GM19438 (cell line): ENCODE data around the gene DPH1.
"Not testable (repeated sequence)": the region's sequence is repeated elsewhere in the genome, so short reads cannot be mapped to it uniquely, and the experiment has no call there.

ENCODE experiments used
- ATAC-seq: cut with Tn5 transposase; IDR thresholded peaks from one replicate; pipeline ENCODE4 v1.9.1; 2021; ENCODE audit warnings: low read depth; ENCODE audit not compliant: unreplicated experiment

Gene DPH1

DNA sequence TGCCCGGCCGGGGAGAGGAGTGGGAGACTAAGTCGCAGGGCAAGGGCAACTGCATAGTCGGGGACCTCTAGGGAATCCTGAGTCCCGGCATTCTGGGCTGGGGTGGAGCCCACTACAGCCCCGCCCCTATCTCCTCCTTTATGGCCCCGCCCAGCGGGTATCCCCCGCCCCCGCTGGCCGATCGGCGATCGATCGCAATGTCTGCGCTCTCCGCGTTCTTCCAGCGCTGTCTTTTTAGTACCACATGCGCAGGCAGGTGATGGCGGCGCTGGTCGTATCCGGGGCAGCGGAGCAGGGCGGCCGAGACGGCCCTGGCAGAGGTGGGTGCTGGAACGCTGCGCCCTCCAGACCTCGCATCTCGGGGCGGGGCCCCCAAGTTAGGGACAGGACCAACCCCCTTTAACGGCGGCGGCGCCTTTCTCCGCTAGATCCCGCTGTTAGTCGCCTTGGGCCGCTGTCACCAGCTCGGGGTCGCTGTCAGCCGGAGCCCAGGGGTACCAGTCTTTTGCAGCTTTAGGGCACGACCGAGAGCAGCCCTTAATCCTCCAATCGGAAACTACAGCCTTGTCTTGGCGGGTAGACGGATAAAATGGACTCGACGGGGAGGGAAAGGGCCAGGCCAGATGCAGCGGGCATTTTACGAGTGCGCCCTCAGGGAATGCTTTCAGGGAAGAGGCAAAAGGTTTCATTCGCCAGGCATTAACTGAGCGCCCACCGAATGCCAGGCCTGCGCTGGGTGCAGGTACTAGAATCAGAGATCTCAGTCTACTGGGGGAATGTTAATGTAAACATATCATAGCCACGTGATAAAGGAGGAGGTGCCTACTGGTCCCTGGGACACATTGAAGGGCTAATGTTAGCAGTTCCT is at the start of gene DPH1:
Gene DPH1 (plus strand): TSS at position 243 of the 868 bp plus-strand sequence. CDS start 17 bp downstream, at position 260.
- peak; percentile 79 for ATAC-seq

- no peak for ATAC-seq
These were observed 49.2 kb upstream of the DPH1 start for GRCh38 chr17:1980665-1981250.

GRCh38 chr17:1982793-1983366 is 47.1 kb upstream of the DPH1 start:
- not testable (repeated sequence) for ATAC-seq

- ATAC-seq = no peak
These were observed 44.9 kb upstream of the DPH1 start for GRCh38 chr17:1985093-1985492.

GRCh38 chr17:1985686-1986085 is 44.3 kb upstream of the DPH1 start:
- no peak for ATAC-seq

GRCh38 chr17:1986783-1987451 is 43.0 kb upstream of the DPH1 start:
- ATAC-seq = no peak

GRCh38 chr17:1989135-1989534 is 40.8 kb upstream of the DPH1 start:
- no peak for ATAC-seq

- ATAC-seq = no peak
These were observed 37.4 kb upstream of the DPH1 start for GRCh38 chr17:1992541-1992940.

GRCh38 chr17:1994707-1995106 is 35.2 kb upstream of the DPH1 start:
- no peak for ATAC-seq

DNA sequence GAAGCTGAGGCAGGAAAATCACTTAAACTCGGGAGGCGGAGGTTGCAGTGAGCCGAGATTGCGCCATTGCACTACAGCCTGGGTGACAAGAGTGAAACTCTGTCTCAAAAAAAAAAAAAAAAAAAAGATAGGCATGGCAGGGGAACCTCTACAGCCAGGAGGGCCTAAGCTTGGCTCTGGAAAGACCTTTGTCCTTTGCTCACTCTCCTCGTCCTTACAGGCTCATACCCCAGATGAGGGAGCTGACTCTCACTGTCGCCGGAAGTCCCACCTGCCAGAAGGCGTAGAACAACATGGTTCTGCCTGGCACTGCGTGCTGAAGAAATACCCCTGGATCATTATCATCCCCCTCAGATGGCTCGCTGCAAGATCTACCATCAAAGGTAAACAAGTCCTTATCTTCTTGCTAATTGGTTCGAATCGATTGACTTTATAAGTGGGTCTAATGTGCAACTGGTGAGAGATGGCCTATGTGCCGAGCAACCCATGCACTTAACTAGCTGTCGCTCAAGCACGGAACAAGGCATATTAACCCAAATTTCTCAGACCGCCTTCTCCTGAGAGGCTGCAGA is 34.5 kb upstream of the DPH1 start:
- ATAC-seq = no peak

- ATAC-seq = no peak
These were observed 33.8 kb upstream of the DPH1 start for GRCh38 chr17:1995907-1996799.

DNA sequence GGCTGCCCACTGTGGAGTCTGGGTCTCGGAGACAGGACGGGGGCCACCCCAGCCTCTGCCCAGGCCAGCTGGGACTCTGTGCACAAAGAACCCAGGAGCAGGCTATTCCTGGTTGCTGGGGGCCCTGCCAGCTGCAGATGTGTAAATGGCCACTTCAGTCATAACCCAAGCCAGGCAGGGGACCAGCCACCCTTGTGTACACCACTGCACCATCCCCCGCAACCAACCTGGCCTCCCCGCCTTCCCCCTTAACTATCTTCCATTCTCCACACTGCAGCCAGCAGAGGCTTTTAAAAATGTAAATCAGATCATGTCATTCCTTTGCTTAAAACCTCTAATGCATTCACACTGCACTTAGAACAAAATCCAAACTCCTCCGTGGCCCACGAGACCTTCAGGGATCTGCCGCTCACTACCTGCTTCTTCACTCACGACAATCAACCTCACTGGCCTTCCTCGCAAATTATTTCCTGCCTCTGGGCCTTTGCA is 33.1 kb upstream of the DPH1 start:
- ATAC-seq = no peak

DNA sequence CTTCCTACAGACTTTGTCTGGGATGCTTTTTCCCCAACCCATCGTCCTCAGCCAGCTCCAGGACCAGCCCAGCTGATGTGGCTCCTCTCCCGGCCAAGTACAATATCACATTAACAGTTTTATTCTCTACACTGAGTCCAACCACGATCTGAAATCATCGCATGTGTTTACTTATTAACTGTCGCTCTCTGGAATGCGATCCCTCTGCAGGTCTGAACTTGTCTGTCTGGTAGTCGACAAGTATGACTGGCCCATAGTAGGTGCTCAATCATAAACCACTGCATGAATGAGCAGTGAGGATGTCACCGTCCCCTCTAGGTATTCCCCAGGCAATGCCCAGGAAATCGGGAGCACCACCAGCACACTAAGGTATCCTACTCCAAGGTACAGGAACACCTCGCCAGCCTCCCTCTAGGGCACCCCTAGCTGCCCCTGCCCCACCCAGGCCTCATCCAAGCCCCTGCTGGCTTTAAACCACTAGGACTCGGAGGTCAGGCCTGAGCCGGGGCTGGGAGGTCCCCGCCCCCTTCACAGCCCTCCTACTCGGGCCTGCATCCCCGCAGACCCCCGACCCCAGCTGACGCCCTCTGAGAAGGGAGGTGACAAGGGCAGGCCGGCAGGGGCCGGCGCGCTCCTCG is 32.5 kb upstream of the DPH1 start:
- no peak for ATAC-seq

DNA sequence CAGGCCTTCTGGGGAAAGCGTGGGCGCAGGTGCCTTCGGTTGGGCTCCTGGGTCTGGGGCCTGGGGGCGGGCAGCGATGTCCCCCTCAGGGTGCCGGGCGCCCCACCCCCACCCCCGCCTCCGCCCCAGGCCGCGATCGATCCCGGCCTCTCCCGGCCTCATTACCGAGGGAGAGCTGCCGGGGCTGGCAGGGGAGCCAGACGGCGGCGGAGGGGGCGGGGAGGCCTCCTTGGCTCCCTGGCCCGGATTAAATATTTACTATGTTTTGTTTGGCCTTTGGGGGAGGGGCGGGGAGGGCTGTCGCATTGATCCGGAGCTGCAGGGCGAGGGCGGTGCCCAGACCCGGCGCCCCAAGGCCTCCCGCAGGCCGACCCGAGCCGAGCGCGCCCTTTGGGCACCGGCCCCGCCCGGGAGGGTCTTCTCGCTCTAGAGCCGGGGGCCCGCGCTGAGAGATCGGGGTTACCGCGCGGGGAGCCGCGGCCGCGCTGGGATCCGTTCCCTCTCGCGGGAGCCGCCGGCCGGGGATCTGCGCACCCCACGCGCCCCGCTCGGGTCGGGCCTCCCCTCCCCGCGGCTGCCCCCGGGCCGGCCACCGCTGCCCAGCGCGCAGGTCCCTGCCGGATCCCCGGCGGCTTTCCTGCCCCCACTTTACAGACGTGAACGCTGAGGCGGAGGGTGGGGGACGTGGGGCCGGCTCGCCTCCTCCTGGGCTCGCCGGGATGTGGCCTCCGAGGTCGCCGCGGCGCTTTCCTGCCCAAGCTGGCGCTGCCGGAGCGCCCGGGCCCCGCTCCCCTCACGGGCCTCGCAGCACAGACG is 31.8 kb upstream of the DPH1 start:
- ATAC-seq = no peak

GRCh38 chr17:1999557-2000251 is 30.2 kb upstream of the DPH1 start:
- ATAC-seq = no peak

DNA sequence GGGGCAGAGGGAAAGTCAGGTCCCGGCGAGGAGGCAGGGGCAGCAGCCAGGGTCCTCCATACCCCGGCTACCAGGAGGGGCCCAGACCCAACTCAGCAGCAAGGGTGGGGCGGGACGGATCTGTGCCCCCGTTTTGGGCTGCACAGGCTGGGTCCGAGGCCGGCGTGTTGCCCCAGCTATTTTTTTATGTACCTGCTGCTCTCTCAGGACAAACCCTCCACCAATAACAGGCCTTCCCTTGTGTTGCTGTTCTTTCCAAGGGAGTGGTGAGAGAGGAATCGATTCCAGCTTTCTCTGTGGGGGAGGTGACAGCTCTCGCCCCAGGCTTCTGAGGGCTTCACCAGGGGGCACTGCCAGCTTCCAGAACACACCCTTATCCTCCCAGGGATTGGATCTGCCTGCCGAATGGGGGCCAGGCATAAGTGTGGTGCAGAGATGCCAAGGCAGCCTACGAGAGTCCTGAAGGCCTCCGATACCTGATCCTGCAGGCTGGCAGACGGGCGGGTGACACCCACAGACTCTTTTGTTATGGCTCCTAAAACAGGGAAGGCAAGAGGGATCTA is 27.1 kb upstream of the DPH1 start:
- ATAC-seq = no peak

DNA sequence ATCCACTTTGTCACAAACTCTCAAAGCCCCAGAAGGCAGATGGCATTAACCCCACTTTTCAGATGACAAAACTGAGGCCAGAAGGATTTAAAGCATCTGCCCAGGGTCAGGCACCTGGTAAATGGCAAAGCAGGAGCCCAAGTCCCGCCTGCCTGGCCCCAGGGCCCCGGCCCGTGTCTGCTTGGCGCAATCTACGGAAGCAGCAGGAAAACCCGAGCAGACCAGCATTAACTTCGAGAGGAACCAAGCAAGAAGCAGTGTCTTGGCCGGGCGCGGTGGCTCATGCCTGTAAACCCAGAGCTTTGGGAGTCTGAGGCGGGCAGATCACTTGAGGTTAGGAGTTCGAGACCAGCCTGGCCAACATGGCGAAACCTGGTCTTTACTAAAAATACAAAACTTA is 26.4 kb upstream of the DPH1 start:
- ATAC-seq = no peak
